Endothelial cell of umbilical vein (primary cell): Measurements from ENCODE around the gene HRH2. TPM values are rescaled to one million over a fixed set of nuclear protein-coding genes. Genes with fewer than 3 reads are reported as not detected.

Experiments used
- BruUV-seq: library from RNA; stranded (reverse); fragments of 400-500 nt; replicated peaks from 2 replicates; lab custom pipeline; 2021; lab: Mats Ljungman, UMichigan
- CTCF ChIA-PET: fragments of 300-600, 350-600 bp; sonication (Branson Sonifier 250); formaldehyde crosslinking; loops from one replicate; lab custom pipeline; 2021; ENCODE audit warnings: antibody characterized with exemption, inconsistent platforms; lab: Charles Lee
- POLR2A ChIA-PET: fragments of 300-600, 350-600 bp; sonication (Branson Sonifier 250); formaldehyde crosslinking; loops from one replicate; lab custom pipeline; 2021; ENCODE audit warnings: antibody characterized with exemption, inconsistent platforms; lab: Charles Lee
- DNase-seq: peaks from one replicate; pipeline ENCODE4 v3.0.0-alpha.2; 2011; ENCODE audit warnings: low read depth, low spot score
- FAIRE-seq: peaks from 2 replicates; lab custom pipeline; 2011; peaks lifted over from hg19 to GRCh38; lab: Jason Lieb, UNC
- H2AFZ ChIP-seq: 2 replicates; pipeline ENCODE4 v1.6.0; 2012; ENCODE audit warnings: low read depth, low read length, control low read depth, inconsistent platforms
- H3K27ac ChIP-seq: 2 replicates; pipeline ENCODE4 v1.5.1; 2011; ENCODE audit warnings: low read depth, mild to moderate bottlenecking, control low read depth, low read length, moderate library complexity; ENCODE audit not compliant: insufficient read depth
- H3K27me3 ChIP-seq, 2 experiments: 2 replicates each; pipeline versions ENCODE4 v1.6.0 to v1.6.1; 2011; ENCODE audit warnings: low read length in 2 of 2, mixed read lengths in 1 of 2; ENCODE audit not compliant: control insufficient read depth in 2 of 2, insufficient read depth in 2 of 2
- H3K36me3 ChIP-seq, 2 experiments: 2 replicates in 1 of 2; 3 replicates in 1 of 2; pipeline ENCODE4 v1.5.1; 2011; ENCODE audit warnings: low read length in 2 of 2, mild to moderate bottlenecking in 1 of 2, moderate library complexity in 1 of 2; ENCODE audit not compliant: control insufficient read depth in 2 of 2, insufficient read depth in 2 of 2; ENCODE audit errors: extremely low read depth in 1 of 2
- H3K4me1 ChIP-seq: 3 replicates; pipeline ENCODE4 v1.5.1; 2011; ENCODE audit warnings: mild to moderate bottlenecking, low read length; ENCODE audit not compliant: control insufficient read depth, insufficient read depth; ENCODE audit errors: extremely low read depth
- H3K4me2 ChIP-seq: 2 replicates; pipeline ENCODE4 v1.6.1; 2011; ENCODE audit warnings: low read length, control low read depth, mixed read lengths; ENCODE audit not compliant: insufficient read depth
- H3K4me3 ChIP-seq, 3 experiments: fragments of 200-600 bp in 1 of 3; sonication (generic), shearing (Covaris generic) in 1 of 3; replicated peaks in 1 of 3; 2 replicates each; pipeline ENCODE4 v1.5.1; 2011 to 2016; ENCODE audit warnings: control low read depth in 3 of 3, low read length in 3 of 3, mild to moderate bottlenecking in 2 of 3, inconsistent platforms in 1 of 3, low read depth in 1 of 3, moderate library complexity in 1 of 3; ENCODE audit not compliant: insufficient read depth in 1 of 3
- H3K79me2 ChIP-seq: 2 replicates; pipeline ENCODE4 v1.6.0; 2012; ENCODE audit warnings: low read length, inconsistent platforms; ENCODE audit not compliant: control insufficient read depth, insufficient read depth
- H3K9ac ChIP-seq: replicated peaks from 2 replicates; pipeline ENCODE3; 2011; ENCODE audit warnings: low read length, control low read depth; ENCODE audit not compliant: insufficient read depth; ENCODE audit errors: extremely low read depth
- H3K9me1 ChIP-seq: replicated peaks from 3 replicates; pipeline ENCODE4 v1.6.0; 2011; ENCODE audit warnings: mild to moderate bottlenecking, low read length; ENCODE audit not compliant: control insufficient read depth, insufficient read depth; ENCODE audit errors: extremely low read depth
- H3K9me3 ChIP-seq: replicated peaks from 2 replicates; pipeline ENCODE4 v1.5.1; 2012; ENCODE audit warnings: low read length, inconsistent platforms; ENCODE audit not compliant: control insufficient read depth, insufficient read depth
- H4K20me1 ChIP-seq: replicated peaks from 2 replicates; pipeline ENCODE3; 2011; ENCODE audit warnings: mild to moderate bottlenecking, low read length; ENCODE audit not compliant: control insufficient read depth, insufficient read depth; ENCODE audit errors: extremely low read depth
- EZH2 ChIP-seq: IDR thresholded peaks from 2 replicates; pipeline ENCODE4 v1.6.1; 2012; ENCODE audit warnings: borderline replicate concordance, low read depth, mild to moderate bottlenecking, moderate library complexity, low read length, inconsistent platforms; ENCODE audit not compliant: severe bottlenecking
- FOS ChIP-seq: IDR thresholded peaks from 2 replicates; pipeline ENCODE4 v1.6.1; 2011; ENCODE audit warnings: mild to moderate bottlenecking, low read length, moderate library complexity, borderline replicate concordance; ENCODE audit not compliant: insufficient read depth
- GATA2 ChIP-seq: IDR thresholded peaks from 2 replicates; pipeline ENCODE4 v1.7.0; 2011; ENCODE audit warnings: low read depth, mild to moderate bottlenecking, moderate library complexity, mixed read lengths, low read length; ENCODE audit not compliant: insufficient read length, insufficient read depth
- JUN ChIP-seq: IDR thresholded peaks from 2 replicates; pipeline ENCODE4 v1.6.1; 2011; ENCODE audit warnings: borderline replicate concordance, low read depth; ENCODE audit not compliant: insufficient read length, insufficient read depth
- MYC ChIP-seq: IDR thresholded peaks from one replicate; pipeline ENCODE4 v1.6.1; 2011; ENCODE audit warnings: mild to moderate bottlenecking, low read depth, low read length
- POLR2A ChIP-seq: IDR thresholded peaks from 2 replicates; pipeline ENCODE4 v1.6.1; 2012; ENCODE audit warnings: low read depth, mild to moderate bottlenecking, control low read depth, low read length
- POLR2AphosphoS5 ChIP-seq: IDR thresholded peaks from 2 replicates; pipeline ENCODE4 v1.6.1; 2012; ENCODE audit warnings: low read depth, mild to moderate bottlenecking, control low read depth, low read length, moderate library complexity; ENCODE audit not compliant: insufficient read depth
- dilution Hi-C: fragments of 300-500 bp; cut with MboI; formaldehyde crosslinking; loops from one replicate; pipeline ENCODE4 v1.15.0; 2019; ENCODE audit warnings: low sequenced_read_pairs; ENCODE audit not compliant: extremely low pct_ligation_motif_present
- intact Hi-C: fragments of 100-400 bp; cut with micrococcal nuclease; formaldehyde crosslinking; loops from one replicate; pipeline ENCODE4 v1.10.0; 2022
- polyA plus RNA-seq, 4 experiments: library from polyadenylated mRNA; depleted of rRNA in 3 of 4; stranded (reverse) in 3 of 4; unstranded in 1 of 4; fragments of >200 nt; gene quantifications; 2 replicates each; pipeline versions ENCODE4 v1.2.1 to v1.2.3, GENCODE V29; 2011 to 2012; ENCODE audit warnings: missing spikeins in 1 of 4
- total RNA-seq: library from RNA; stranded (reverse); gene quantifications from 2 replicates; pipeline ENCODE4 v1.2.3, GENCODE V29; 2021
- TF ChIP-seq, protein P1 (sequence below): IDR thresholded peaks from 2 replicates; pipeline ENCODE4 v1.6.1; 2011; ENCODE audit not compliant: insufficient read depth, insufficient read length
- TF ChIP-seq, protein P2 (sequence below), 2 donors: IDR thresholded peaks; 1 replicate in 1 of 2; 2 replicates in 1 of 2; pipeline ENCODE4 v1.5.1; 2011; ENCODE audit warnings: low read length in 2 of 2, mild to moderate bottlenecking in 2 of 2, moderate library complexity in 2 of 2, control low read depth in 1 of 2, inconsistent platforms in 1 of 2, low read depth in 1 of 2; ENCODE audit not compliant: insufficient read depth in 1 of 2; ENCODE audit errors: extremely low read depth in 1 of 2

HRH2 gene
- total and polyA plus RNA-seq, 2 donors (not counting 3 experiments of a cell fraction or from before 2014, with no cell fraction given) = not detected

DNA sequence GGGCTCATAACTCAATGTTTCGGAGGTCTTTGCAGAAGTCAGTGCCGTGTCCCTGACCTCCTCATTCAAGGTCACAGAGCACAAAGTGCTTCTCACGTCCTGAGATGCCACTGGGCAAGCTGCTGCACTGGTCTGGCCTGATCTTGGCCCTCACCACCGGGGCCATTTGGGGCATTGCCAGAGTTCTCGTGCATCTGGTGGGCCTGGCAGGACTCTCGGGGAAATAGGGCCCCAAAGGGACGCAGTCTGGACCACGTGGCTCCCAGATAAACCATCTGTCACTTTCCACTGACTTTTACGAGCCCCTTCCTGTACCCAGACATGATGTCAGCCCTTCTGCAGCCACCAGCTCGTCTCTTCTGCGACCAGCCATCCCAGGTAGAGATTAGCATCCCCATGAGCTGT is 54.8 kb downstream of the HRH2 start:
- dilution Hi-C loops = no loop called here
- Histone ChIP-seq H3K9me1 (no peaks in the 10 kb centered on the region), H3K36me3 (no peaks in the 10 kb centered on the region), H3K27me3 (no peaks in the 10 kb centered on the region), H3K27ac (no peak overlapping the region), H3K9ac (no peak overlapping the region), H4K20me1 (no peaks in the 10 kb centered on the region), H3K4me3 (no peak overlapping the region), H3K4me1 (no peaks in the 10 kb centered on the region), H3K9me3 (no peaks in the 10 kb centered on the region), H3K4me2 (no peak overlapping the region), H3K79me2 (no peaks in the 10 kb centered on the region), H2AFZ (no peak overlapping the region)
- no peak for DNase-seq
- TF ChIP-seq POLR2A (no peak), POLR2AphosphoS5 (no peak), GATA2 (no peak), EZH2 (no peak), JUN (no peak), MYC (no peak), FOS (no peak)
- TF ChIP-seq, protein P1, sequence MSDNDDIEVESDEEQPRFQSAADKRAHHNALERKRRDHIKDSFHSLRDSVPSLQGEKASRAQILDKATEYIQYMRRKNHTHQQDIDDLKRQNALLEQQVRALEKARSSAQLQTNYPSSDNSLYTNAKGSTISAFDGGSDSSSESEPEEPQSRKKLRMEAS = no peak
- TF ChIP-seq, protein P2, sequence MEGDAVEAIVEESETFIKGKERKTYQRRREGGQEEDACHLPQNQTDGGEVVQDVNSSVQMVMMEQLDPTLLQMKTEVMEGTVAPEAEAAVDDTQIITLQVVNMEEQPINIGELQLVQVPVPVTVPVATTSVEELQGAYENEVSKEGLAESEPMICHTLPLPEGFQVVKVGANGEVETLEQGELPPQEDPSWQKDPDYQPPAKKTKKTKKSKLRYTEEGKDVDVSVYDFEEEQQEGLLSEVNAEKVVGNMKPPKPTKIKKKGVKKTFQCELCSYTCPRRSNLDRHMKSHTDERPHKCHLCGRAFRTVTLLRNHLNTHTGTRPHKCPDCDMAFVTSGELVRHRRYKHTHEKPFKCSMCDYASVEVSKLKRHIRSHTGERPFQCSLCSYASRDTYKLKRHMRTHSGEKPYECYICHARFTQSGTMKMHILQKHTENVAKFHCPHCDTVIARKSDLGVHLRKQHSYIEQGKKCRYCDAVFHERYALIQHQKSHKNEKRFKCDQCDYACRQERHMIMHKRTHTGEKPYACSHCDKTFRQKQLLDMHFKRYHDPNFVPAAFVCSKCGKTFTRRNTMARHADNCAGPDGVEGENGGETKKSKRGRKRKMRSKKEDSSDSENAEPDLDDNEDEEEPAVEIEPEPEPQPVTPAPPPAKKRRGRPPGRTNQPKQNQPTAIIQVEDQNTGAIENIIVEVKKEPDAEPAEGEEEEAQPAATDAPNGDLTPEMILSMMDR (IDR thresholded peaks at IDR 0.05; ENCODE audit: extremely low read depth in 1 of 2, insufficient read depth in 1 of 2, low read depth in 1 of 2, low read length in 2 of 2) = no peak
- POLR2A ChIA-PET = no interaction called here
- intact Hi-C loops = no loop called here
- CTCF ChIA-PET = no interaction called here
- FAIRE-seq = no peak
- BruUV-seq = no TSS peak
